Measurements from ENCODE around the gene PAN3. TPM values are rescaled to one million over a fixed set of nuclear protein-coding genes. Genes with fewer than 3 reads are reported as not detected.

PAN3 gene
- total RNA-seq, 4 donors from 2014 or later, result 5.5 to 14.7 (median 9.4) TPM

DNA sequence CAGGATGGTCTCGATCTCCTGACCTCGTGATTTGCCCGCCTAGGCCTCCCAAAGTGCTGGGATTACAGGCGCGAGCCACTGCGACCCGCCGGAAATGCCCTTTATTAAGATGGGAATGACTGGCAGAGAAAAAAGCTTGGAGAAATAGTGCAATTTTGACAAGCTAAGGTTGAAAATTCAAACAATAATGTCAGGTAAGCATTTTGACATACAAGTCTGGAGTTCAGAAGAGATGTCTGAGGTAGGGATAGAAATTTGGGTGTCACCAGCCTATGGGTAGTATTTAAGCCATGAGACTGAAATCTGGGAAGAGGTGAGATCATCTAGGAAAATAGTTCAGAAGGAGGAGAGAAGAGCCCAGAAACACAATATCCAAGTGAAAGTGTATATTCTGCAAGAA is 17.1 kb upstream of the PAN3 start:
- no peak overlapping the region for H3K27ac ChIP-seq
- H3K4me3 ChIP-seq, result no peak overlapping the region
- TF ChIP-seq CTCF (IDR thresholded peaks at IDR 0.05 in 4 of 5, conservative IDR thresholded peaks at IDR 0.05 in 1 of 5) (no peak), POLR2A (IDR thresholded peaks at IDR 0.05) (no peak)
- DNase-seq (no peak), ATAC-seq (no peak)
- in situ Hi-C loops (cut with MboI; ENCODE audit: low sequenced_read_pairs in 4 of 4), result no loop called here
- H3K36me3 ChIP-seq, result no peaks in the 10 kb centered on the region
- H3K9me3 ChIP-seq, result no peaks in the 10 kb centered on the region
- intact Hi-C loops (cut with DNase I; ENCODE audit: low total_unique reads), result no loop called here
- H3K4me1 ChIP-seq, result no peaks in the 10 kb centered on the region
- H3K27me3 ChIP-seq, result peaks cover 0 to 4% (median 0%) of the 10 kb centered on the region in 3 donors

DNA sequence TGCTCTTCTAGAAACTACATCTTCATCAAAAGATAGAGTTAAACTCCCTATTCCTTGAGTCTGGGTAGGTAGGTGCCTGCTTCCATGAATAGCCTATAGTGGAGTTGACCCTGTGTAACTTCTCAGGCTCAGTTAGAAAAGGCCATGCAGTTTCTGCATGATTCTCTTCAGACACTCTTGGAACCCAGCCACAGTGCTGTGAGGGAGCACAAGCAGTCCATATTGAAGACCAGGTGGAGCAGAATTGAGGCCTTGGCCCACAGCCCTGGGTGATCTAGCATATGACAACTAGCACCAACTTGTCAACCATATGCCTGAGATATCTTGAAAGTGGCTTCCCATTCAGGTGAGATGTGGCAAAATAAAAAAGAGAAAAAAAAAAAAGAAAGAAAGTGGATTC is 10.3 kb upstream of the PAN3 start:
- intact Hi-C loops (cut with DNase I; ENCODE audit: low total_unique reads) (no loop called here), in situ Hi-C loops (cut with MboI; ENCODE audit: low sequenced_read_pairs in 4 of 4) (loop anchor here in 2 of 4 donors (25.0 kb wide), 4 partner anchors 534 to 866 kb away; partner anchors contain the start of genes POMP (in 1 of the 2), RASL11A (in 1 of the 2), RPL21 (in 1 of the 2) and SLC46A3 (in 1 of the 2))
- no peak for ATAC-seq
- no peaks in the 10 kb centered on the region for H3K36me3 ChIP-seq
- peaks cover 0 to 4% (median 0%) of the 10 kb centered on the region in 3 donors for H3K27me3 ChIP-seq
- H3K4me1 ChIP-seq, result no peaks in the 10 kb centered on the region
- H3K27ac ChIP-seq, result no peak overlapping the region
- no peak overlapping the region for H3K4me3 ChIP-seq
- H3K9me3 ChIP-seq, result no peaks in the 10 kb centered on the region
- TF ChIP-seq POLR2A (IDR thresholded peaks at IDR 0.05), result no peak
- TF ChIP-seq CTCF (IDR thresholded peaks at IDR 0.05 in 4 of 5, conservative IDR thresholded peaks at IDR 0.05 in 1 of 5), result no peak
- no peak for DNase-seq

GRCh38 chr13:28128926-28129325 is 9.4 kb upstream of the PAN3 start:
- in situ Hi-C loops (cut with MboI; ENCODE audit: low sequenced_read_pairs in 4 of 4), result loop anchor here in 2 of 4 donors (25.0 kb wide), 4 partner anchors 533 to 867 kb away; partner anchors contain the start of genes POMP (in 1 of the 2), RASL11A (in 1 of the 2), RPL21 (in 1 of the 2) and SLC46A3 (in 1 of the 2)
- Histone ChIP-seq H3K27ac (no peak overlapping the region), H3K27me3 (no peaks in the 10 kb centered on the region), H3K4me3 (no peak overlapping the region), H3K36me3 (no peaks in the 10 kb centered on the region), H3K4me1 (no peaks in the 10 kb centered on the region), H3K9me3 (no peaks in the 10 kb centered on the region)
- ATAC-seq (no peak), DNase-seq (no peak)
- intact Hi-C loops (cut with DNase I; ENCODE audit: low total_unique reads), result no loop called here
- TF ChIP-seq CTCF (IDR thresholded peaks at IDR 0.05 in 4 of 5, conservative IDR thresholded peaks at IDR 0.05 in 1 of 5), result no peak
- TF ChIP-seq POLR2A (IDR thresholded peaks at IDR 0.05), result no peak

GRCh38 chr13:28129911-28130693 is 8.2 kb upstream of the PAN3 start:
- no peaks in the 10 kb centered on the region for H3K27me3 ChIP-seq
- H3K4me3 ChIP-seq, result no peak overlapping the region
- no peak overlapping the region for H3K27ac ChIP-seq
- in situ Hi-C loops (cut with MboI; ENCODE audit: low sequenced_read_pairs in 4 of 4) (loop anchor here in 2 of 4 donors (25.0 kb wide), 4 partner anchors 532 to 868 kb away; partner anchors contain the start of genes POMP (in 1 of the 2), RASL11A (in 1 of the 2), RPL21 (in 1 of the 2) and SLC46A3 (in 1 of the 2)), intact Hi-C loops (cut with DNase I; ENCODE audit: low total_unique reads) (loop anchor here (10.0 kb wide), 2 partner anchors 525 to 705 kb away; partner anchors contain the start of genes GTF3A and POMP)
- H3K9me3 ChIP-seq, result no peaks in the 10 kb centered on the region
- no peak for ATAC-seq
- TF ChIP-seq CTCF (IDR thresholded peaks at IDR 0.05 in 4 of 5, conservative IDR thresholded peaks at IDR 0.05 in 1 of 5), result no peak
- TF ChIP-seq POLR2A (IDR thresholded peaks at IDR 0.05), result no peak
- H3K36me3 ChIP-seq, result no peaks in the 10 kb centered on the region
- no peak for DNase-seq
- H3K4me1 ChIP-seq, result no peaks in the 10 kb centered on the region
